Measurements from ENCODE around the gene DNAJC11.

The DNAJC11 gene

GRCh38 chr1:6585841-6586240, 115.8 kb downstream of the DNAJC11 start:
- DNase-seq (ENCODE audit: low read depth, low spot score), result no peak

- DNase-seq (ENCODE audit: low read depth, low spot score), result no peak
These were observed 116.4 kb downstream of the DNAJC11 start for GRCh38 chr1:6585081-6585722.
